ENCODE results near the gene SDE2.
A peak's percentile ranks its signal among the peaks of the same experiment; 100 is the strongest.

Gene SDE2
- long read RNA-seq, donor 1, partial matches to known transcripts: 0 of 3 reads
- long read RNA-seq, donor 1, other reads (novel, unspliced or antisense): 0 of 3 reads
- long read RNA-seq, donor 2, partial matches to known transcripts: 0 of 2 reads
- long read RNA-seq, donor 2, other reads (novel, unspliced or antisense): 0 of 2 reads
- long read RNA-seq, donor 3, partial matches to known transcripts: 0 of 2 reads
- long read RNA-seq, donor 3, other reads (novel, unspliced or antisense): 0 of 2 reads
- long read RNA-seq, donor 4, partial matches to known transcripts: 2,166 of 2,287 reads
- long read RNA-seq, donor 4, other reads (novel, unspliced or antisense): 120 of 2,287 reads
- long read RNA-seq, donor 5, partial matches to known transcripts: 0 of 1 reads
- long read RNA-seq, donor 5, other reads (novel, unspliced or antisense): 0 of 1 reads
- long read RNA-seq, donor 6, transcript SDE2-201 (7 exons, 3,975 nt): major isoform, 5 of 5 reads
- long read RNA-seq, donor 6, partial matches to known transcripts: 0 of 5 reads
- long read RNA-seq, donor 6, other reads (novel, unspliced or antisense): 0 of 5 reads
- long read RNA-seq, donor 7, partial matches to known transcripts: 10 of 13 reads
- long read RNA-seq, donor 7, other reads (novel, unspliced or antisense): 0 of 13 reads
- long read RNA-seq, donor 8, partial matches to known transcripts: 0 of 1 reads
- long read RNA-seq, donor 8, other reads (novel, unspliced or antisense): 0 of 1 reads

DNA sequence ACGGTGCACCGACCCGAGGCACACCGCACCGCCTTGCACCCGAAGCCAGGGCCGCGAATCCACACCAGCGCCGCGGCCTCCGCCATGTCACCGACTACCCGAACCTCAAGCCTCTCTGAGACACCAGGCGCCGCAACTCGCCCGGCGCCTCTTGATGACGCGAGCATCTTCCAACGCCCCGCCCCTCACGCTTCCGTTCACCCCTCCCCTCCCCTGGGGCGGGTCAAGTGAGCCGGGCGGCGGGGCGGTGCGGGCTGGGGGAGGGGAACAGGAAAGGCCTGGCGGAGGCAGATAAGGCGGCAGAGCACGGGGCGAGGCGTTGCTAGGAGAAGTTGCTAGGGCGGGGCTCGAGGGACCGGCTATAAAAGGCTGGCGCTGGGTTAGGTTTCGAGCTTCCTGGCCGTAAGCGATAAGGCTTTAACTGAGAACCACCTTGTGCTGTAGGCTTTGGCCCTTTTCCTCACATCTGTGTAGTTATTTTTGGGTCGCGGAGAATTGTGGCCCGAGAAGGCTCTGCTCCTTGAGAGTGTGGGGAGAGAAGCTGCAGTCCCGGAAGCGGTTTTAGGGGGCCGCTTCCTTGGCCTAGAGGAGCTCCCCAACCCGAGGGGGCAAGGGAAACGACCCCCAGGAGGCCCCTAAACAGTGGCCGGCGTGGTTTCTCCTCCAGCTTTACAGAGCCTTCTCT lies at the start of gene SDE2:
SDE2 (minus strand) TSS at position 117 of the 685 bp plus-strand sequence; CDS start at position 86, 31 bp downstream.
- DNase-seq: peak; percentile 89

DNA sequence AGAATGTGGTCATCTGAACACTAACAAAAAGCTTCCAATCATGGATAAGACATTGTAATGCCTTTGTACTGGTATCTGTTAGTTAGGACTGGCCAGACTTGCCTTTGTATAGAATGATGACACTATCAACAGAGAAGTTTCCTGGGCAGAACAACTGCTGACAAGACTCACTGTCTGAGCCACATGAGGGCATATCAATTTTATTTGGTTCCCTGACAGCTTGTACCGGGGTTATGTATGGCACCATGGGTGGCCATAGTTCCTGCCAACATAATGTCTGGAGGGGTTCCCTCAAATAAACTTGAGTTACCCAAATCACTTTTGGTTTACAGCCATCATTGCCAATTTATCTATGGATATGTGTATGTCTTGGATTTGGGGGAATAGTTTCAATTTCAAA lies 49.7 kb upstream of the SDE2 start:
- DNase-seq: no peak

DNA sequence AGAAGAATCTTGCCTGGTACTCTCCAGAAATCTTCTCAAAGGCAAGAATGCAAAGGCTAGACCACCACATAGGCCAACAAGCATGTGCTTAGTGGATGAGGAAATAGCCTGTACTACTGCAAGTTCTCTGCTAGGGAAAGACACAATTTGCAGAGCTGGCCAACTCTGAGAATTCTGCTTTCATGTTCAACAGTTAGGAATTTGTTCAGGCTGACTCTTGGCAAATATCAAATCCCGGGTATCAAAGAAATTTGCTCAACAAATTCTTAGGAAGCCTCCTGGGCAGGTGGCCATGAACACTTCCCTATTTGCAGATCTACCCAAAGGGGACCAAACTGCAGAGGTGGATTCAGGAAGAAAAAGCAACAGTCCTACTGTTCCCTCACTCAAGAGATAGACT lies 48.4 kb upstream of the SDE2 start:
- no peak for DNase-seq

DNA sequence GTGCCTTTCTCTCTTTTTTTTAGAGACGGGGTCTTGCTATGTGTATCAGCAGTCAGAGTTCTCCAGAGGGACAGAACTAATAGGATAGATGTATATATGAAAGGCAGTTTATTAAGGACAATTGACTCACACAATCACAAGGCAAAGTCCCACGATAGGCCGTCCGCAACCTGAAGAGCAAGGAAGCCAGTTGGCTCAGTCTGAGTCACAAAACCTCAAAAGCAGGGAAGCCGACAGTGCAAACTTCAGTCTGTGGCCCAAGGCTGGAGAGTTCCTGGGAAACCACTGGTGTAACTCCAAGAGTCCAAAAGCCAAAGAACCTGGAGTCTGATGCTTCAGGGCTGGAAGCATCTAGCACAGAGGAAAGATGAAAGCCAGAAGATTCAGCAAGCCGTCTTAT lies 47.1 kb upstream of the SDE2 start:
- DNase-seq: no peak

DNA sequence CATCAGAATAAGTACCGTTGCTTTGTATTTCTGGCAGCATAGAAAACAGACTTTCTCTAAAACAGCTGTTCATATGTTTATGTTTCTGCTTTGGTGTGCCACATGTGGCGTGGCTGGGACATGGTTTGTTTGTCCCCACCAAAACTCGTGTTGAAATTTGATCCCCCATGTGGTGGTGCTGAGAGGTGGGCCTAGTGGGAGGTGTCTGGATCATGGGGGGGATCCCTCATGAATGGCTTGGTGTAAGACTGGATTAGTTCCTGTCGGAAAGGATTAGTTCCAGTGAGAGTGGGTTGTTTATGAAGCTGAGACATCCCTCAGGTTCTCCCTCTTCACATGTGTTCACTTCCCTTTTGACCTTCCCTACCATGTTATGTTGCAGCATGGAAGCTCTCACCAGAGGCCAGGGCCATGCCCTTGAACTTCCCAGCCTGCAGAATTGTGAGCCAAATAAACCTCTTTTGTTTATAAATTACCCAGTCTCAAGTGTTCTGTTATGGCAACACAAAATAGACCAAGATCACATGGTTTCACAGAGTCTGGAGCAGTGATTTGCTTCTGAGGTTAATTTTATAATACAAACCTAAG lies 45.5 kb upstream of the SDE2 start:
- DNase-seq: no peak

DNA sequence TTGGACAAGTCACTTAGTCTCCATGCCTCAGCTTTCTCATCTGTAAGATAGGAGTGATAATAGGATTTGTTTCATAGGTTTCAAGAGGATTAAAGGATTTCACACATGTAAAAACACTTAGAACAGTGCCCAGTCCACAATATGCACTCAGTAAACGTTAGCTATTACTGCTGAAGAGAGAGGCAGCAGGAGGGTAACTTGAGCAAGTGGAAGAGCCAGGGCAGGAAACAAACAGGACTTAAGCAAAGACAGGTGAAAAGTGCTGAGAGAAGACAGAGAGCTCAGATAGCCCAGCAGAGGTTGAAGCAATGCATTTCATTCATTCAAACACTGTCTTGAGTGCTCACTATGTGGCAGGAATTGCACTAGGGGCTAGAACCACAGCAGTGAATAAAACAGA lies 42.3 kb upstream of the SDE2 start:
- DNase-seq: no peak

DNA sequence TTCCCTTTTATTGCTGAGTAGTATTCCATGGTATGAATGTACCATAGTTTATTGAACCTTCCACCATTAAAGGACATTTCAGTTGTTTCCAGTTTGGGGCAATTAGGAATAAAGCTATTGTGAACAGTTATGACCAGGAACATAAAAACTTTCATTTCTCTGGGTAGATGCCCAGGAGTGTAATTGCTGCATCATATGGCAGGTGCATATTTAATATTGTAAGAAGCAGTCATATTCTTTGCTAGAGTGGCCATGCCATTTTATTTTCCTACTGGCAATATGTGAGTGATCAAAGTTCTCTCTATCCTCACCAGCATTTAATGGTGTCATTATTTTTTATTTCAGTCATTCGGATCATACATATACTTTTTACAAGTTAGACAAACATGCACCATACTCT lies 39.5 kb upstream of the SDE2 start:
- DNase-seq: no peak

DNA sequence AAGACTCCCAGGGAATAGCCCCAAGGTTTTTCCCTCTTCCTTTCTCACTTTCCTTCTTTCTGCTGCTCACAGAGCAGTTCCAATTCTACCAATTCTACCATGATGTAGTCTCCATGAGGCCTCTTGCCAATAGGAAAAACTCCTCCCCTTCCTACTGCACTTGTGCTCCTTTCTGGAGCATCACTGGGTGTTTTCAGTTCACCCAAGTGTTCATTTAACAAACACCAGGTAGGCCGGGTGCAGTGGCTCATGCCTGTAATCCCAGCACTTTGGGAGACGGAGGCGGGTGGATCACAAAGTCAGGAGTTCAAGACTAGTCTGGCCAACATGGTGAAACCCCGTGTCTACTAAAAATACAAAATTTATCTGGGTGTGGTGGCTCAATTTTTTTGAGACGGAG lies 36.8 kb upstream of the SDE2 start:
- DNase-seq: no peak

DNA sequence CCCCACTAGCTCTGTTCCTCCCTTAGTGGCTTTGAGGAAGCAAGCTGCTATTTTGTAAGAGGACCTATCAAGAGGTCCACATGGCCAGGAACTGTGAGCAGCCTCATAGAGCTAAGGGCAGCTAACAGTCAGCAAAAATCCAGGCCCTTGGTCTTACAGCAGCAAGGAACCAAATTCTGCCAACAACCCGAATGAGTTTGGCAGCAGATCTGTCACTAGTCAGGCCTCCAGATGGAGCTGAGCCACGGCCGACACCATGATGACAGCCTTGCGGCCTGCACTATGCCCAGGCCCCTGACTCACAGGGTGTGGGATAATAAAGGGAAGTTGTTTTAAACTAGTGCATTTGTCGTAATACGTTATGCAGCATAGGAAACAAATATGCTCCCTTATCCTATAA lies 35.3 kb upstream of the SDE2 start:
- DNase-seq: no peak

DNA sequence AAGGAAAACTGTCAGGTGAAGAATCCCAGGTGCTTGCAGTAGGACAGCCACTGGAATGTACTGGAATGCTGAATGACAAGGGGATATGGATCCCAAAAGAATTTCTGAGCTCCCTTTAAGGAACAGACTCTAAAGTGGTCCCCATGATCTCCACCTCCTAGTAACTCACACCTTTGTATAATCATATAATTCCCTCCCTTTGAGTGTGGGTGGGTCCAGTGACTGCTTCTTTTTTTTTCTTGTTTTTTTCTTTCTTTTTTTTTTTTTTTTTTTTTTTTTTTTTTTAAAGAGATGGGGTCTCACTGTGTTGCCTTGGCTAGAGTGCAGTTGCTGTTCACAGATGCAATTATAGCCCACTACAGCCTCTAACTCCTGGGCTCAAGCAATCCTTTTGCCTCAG lies 34.8 kb upstream of the SDE2 start:
- DNase-seq: no peak

DNA sequence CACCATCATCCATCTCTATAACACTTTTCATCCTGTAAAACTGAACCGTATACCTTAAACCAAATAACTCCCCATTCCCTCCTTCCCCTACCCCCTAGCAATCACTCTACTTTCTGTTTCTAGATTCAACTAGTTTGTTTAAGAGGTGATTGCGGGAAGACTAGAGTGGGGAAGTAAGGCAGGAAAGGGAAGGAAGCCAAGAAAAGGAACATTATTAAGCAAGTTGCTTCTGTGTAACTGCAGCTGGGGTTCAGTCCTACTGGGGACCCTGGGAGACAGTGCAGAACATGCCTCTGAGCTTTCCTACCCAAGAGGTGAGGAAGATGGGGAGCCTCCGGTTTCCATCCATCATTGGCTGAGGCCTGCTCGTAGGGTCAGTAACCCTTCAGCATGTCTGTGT lies 34.4 kb upstream of the SDE2 start:
- DNase-seq: no peak

DNA sequence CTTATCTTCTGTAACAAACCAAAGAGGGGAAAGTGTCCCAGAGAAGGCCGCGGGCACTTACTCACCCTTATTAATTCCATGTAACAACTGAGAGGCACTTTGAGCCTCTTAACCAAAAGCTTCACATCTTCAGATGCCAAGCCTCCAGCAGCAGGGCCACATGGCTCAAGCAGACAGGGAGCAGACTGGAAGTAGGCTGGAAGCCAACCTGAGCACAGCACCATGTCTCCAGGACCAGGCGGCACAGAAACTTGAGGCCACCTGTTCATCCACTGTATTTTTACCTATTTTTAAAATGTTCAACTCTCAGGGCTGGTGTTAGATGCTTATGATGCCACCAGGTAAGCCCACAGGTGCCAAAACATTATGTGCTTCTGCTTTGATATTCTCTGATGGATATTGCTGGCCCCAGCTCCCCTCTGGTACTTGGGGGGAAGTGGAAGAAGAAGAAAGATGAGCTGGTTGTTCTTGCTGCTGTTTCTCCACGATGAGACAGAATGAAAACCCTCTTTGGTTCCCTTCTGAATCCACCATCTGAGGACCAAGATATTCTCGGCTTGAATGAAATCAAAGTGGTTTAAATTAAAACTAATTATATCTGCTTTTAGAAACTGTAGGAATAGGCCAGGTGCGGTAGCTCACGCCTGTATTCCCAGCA lies 30.6 kb upstream of the SDE2 start:
- no peak for DNase-seq

DNA sequence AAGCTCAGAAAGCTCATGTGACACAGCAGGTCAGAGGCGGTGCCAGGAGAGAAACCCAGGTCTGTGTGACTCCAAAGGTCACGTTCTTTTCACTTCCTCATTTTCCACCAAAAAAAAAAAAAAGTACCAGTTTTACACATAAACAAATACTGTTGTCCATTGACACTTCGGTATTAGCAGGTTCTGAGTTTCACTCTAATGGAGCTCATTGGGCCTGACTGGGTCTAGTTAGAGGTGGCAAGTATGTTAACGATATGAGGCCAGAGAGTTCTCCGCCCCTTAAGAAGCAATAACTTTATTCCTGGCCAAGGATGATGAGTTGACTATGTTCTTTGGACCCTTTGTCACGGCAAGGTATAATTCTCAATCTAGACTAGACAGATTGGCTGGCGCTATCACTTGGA lies 30.0 kb upstream of the SDE2 start:
- DNase-seq: no peak

DNA sequence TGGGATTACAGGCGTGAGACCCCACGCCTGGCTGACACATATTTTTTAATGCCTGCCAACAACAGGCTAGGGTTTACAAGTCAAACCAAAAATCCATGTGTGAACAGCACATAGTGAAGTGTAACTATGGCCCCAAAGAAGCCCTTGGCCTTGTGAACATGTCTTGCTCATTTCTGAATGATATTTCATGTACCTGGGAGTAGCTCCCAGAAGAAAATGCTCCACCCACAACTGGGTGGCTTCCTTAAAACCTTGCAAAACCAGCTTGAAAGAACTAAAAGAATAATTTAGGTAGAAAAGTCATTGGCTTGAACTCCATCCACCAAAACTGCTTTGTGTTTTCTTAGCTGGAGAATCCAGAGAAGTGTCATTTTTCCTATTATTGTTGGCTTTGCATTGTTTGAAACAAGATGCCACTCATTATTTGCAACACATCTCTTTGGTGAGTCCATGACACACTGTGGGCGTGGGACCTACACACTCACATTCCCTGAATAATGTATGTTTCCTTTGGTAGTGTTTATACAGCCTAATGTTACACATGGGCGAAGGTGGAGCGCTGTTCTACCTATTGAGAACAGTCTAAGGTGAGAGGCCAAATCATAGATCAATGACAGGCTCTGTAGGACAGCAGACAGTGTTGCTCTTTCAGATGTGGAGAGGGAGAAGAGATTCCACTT lies 28.5 kb upstream of the SDE2 start:
- no peak for DNase-seq

DNA sequence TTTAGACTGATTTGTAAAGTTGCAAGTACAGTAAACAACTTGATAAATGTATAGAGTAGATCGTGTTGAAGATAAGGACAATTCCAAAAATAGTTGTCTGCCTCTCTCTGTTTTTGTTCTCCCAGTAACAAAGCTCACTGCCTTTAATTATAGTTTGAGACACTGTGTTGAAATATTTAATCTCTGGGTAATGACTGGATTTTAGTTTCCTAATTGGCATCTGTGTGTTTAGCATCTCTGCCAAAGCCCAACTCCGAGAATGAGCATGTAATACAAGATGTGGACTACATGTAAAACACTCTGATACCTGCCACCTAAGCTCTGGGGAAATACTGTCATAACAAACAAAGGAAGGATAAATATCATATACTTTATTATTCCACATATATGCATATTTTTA lies 27.7 kb upstream of the SDE2 start:
- no peak for DNase-seq

DNA sequence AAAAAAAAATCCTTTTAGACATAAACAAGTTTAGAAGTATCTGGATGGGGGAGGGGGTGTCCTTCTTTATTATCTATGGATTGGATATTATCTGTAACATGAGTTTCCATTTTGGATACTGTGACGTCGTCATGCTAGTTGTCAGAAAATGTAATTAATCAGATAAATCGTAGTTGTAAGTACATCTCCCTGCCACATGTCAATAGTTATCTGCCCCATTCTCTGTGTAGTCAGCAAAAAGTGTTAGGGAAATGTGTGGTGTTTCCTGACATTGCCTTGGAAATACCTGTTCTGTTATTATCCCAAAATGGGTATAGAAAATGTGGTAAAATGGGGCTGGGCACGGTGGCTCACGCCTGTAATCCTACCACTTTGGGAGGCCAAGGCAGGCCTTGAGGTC lies 24.6 kb upstream of the SDE2 start:
- no peak for DNase-seq

DNA sequence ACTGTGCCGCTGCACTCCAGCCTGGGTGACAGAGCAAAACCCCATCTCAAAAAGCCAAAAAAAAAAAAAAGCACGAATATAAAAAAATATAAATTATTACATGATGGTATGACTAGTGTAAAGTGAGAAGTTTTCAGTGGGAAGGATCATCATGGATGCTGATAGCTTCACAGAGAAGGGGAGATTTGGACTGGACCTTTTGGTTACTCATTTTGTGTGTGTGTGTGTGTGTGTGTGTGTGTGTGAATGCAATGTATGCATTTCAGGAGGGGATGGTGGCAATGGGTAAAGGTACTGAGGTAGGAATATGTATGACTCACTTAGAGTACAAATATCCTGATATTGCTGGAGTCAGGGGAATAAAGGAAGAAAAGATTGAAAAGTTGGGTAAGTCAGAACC lies 22.7 kb upstream of the SDE2 start:
- DNase-seq: no peak

DNA sequence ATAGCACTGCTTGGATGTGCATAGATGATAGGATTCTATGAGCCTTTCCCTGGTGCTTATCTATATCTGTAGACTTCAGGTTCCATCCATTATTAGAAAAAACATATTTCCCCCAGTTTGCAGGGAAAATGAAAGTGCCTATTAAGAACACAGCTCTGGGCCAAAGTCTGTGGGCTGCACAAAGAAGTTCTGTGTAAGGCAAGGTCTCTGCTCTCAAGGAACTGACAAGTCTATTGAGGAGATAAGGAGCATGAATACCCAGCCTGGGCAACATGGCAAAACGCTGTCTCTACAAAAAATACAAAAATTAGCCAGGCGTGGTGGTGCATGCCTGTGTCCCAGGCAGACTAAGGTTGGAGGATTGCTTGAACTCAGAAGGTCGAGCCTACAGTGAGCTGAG lies 22.3 kb upstream of the SDE2 start:
- DNase-seq: no peak

DNA sequence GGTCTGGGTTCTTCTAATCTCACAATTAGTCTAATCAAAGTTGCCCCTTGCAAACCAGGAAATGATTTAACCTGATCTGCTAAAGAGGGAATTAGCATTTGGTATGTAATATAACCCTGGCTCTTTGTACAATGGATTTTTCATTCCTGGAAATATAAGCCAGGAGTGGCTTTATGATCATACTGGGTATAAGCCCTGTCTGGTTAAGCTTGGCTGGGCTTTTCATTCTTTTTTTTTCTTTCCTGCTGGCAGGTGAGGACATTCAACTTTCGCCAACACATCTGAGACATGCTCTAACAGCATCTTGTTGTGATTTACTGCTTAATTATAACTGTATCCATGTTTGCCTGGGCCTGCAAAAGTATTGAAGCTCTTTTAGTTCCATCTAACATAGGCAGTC lies 20.4 kb upstream of the SDE2 start:
- no peak for DNase-seq

DNA sequence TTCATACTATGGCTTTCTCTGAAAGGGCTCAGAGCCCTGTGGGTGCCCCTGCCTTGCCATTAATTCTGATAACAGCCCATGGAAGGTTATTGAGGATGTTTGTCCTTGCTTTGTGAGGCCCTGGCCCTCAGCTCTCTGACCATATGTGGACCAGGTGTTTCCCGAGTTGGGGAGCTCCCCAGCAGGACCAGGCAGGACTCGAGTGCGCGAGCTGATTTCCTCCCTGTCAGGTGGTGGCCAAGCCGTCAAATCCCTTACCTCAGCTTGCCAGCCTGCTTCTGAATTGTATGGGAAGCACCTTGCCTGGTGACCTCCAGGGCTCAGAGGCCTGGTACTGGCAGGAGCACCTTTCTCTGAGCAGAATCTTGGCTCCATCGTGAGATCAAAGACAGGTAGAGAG lies 17.9 kb upstream of the SDE2 start:
- no peak for DNase-seq

DNA sequence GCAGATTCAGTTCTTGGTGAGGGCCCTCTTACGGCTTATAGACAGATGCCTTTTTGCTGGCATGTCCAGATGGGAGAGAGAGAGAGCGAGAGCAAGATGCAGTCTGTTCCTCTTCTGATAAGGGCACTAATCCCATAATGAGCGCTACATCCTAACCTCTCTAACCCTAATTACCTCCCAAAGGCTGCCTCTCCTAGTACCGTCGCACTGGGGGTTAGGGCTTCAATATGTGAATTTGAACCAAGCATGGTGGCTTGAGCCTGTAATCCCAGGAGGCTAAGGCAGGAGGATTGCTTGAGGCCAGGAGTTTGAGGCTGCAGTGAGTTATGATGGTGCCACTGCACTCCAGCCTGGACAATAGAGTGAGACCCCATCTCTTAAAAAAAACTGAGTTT lies 10.5 kb upstream of the SDE2 start:
- no peak for DNase-seq

Measured in right kidney (tissue), 9 donors.